ENCODE measurements around the gene VIPAS39. TPM values are rescaled to one million over a fixed set of nuclear protein-coding genes. Genes with fewer than 3 reads are reported as not detected.

VIPAS39 gene
- total RNA-seq, 1 donor from 2014 or later: 28.7 TPM

DNA sequence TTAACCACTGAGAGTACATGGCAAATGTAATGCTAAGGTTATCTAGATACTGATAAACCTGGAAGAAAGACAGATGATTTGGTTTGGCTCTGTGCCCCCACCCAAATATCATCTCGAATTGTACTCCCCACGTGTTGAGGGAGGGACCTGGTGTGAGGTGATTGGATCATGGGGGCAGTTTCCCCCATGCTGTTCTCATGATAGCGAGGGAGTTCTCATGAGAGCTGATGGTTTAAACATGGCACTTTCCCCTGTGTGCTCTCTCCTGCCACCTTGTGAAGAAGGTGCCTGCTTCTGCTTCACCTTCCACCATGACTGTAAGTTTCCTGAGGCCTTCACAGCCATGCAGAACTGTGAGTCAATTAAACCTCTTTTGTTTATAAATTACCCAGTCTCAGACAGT is 48.3 kb downstream of the VIPAS39 start:
- Mint-ChIP-seq H3K4me1 (ENCODE audit: unreplicated experiment) (no peaks in the 10 kb centered on the region), H3K27me3 (ENCODE audit: unreplicated experiment) (no peaks in the 10 kb centered on the region), H3K9me3 (ENCODE audit: unreplicated experiment) (no peaks in the 10 kb centered on the region), H3K36me3 (ENCODE audit: low read depth, unreplicated experiment) (no peaks in the 10 kb centered on the region), H3K4me3 (ENCODE audit: unreplicated experiment) (no peak overlapping the region), H3K27ac (ENCODE audit: unreplicated experiment) (no peak overlapping the region)
- no peak for TF ChIP-seq CTCF (IDR thresholded peaks at IDR 0.05; ENCODE audit: unreplicated experiment)
- DNase-seq (ENCODE audit: low spot score): peak; percentile 7

DNA sequence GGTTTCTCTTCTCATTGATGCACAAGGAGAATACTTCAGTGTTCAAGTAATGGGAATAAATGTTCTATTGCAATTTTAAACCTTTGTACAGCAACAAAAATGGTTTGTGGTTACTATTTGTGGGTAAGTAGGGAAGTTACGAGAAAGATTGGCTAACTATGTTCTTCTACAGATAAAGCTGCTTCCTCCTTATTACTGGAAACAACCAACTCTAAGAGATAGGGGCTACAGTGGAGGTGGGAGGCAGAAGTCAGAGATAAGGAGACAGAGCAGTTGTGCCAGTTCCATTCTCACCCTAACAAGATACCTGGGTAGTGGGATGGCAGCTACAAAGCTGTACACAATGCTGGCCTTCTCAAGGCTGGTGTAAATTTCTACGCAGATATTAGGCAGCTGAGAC is 50.2 kb downstream of the VIPAS39 start:
- TF ChIP-seq CTCF (IDR thresholded peaks at IDR 0.05; ENCODE audit: unreplicated experiment): no peak
- H3K27ac Mint-ChIP-seq (ENCODE audit: unreplicated experiment): no peak overlapping the region
- no peak overlapping the region for H3K4me3 Mint-ChIP-seq (ENCODE audit: unreplicated experiment)
- no peaks in the 10 kb centered on the region for H3K27me3 Mint-ChIP-seq (ENCODE audit: unreplicated experiment)
- no peaks in the 10 kb centered on the region for H3K4me1 Mint-ChIP-seq (ENCODE audit: unreplicated experiment)
- H3K9me3 Mint-ChIP-seq (ENCODE audit: unreplicated experiment): no peaks in the 10 kb centered on the region
- DNase-seq (ENCODE audit: low spot score): no peak
- H3K36me3 Mint-ChIP-seq (ENCODE audit: low read depth, unreplicated experiment): no peaks in the 10 kb centered on the region

- no peak for TF ChIP-seq CTCF (IDR thresholded peaks at IDR 0.05; ENCODE audit: unreplicated experiment)
Measured at GRCh38 chr14:77406718-77407117, 50.7 kb downstream of the VIPAS39 start.

GRCh38 chr14:77406086-77406485 is 51.3 kb downstream of the VIPAS39 start:
- TF ChIP-seq CTCF (IDR thresholded peaks at IDR 0.05; ENCODE audit: unreplicated experiment): no peak
- Mint-ChIP-seq H3K27ac (ENCODE audit: unreplicated experiment) (no peak overlapping the region), H3K4me1 (ENCODE audit: unreplicated experiment) (no peaks in the 10 kb centered on the region), H3K4me3 (ENCODE audit: unreplicated experiment) (no peak overlapping the region), H3K36me3 (ENCODE audit: low read depth, unreplicated experiment) (no peaks in the 10 kb centered on the region), H3K27me3 (ENCODE audit: unreplicated experiment) (no peaks in the 10 kb centered on the region), H3K9me3 (ENCODE audit: unreplicated experiment) (no peaks in the 10 kb centered on the region)
- DNase-seq (ENCODE audit: low spot score): no peak

More at GRCh38 chr14:77406718-77407117, 50.7 kb downstream of the VIPAS39 start:
- H3K4me3 Mint-ChIP-seq (ENCODE audit: unreplicated experiment): no peak overlapping the region
- H3K9me3 Mint-ChIP-seq (ENCODE audit: unreplicated experiment): no peaks in the 10 kb centered on the region
- H3K36me3 Mint-ChIP-seq (ENCODE audit: low read depth, unreplicated experiment): no peaks in the 10 kb centered on the region
- no peaks in the 10 kb centered on the region for H3K27me3 Mint-ChIP-seq (ENCODE audit: unreplicated experiment)
- no peak overlapping the region for H3K27ac Mint-ChIP-seq (ENCODE audit: unreplicated experiment)
- no peaks in the 10 kb centered on the region for H3K4me1 Mint-ChIP-seq (ENCODE audit: unreplicated experiment)
- DNase-seq (ENCODE audit: low spot score): no peak

DNA sequence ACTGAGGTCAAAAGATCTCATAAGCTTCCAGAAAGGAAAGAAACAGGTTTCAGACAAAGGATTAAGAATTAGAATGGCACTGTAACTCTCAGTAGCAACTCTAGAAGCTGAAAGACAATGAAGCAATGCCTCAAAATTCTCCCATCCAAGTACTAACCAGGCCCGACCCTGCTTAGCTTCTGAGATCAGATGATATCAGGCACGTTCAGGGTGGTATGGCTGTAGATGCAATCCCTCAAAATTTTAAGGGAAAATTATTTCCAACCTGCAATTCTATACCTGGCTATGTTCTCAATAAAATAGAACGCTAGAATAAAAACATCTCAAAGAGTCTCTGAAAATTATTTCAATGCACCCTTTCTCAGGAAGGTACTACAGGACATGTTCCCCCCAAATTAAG is 53.6 kb downstream of the VIPAS39 start:
- no peaks in the 10 kb centered on the region for H3K36me3 Mint-ChIP-seq (ENCODE audit: low read depth, unreplicated experiment)
- no peaks in the 10 kb centered on the region for H3K9me3 Mint-ChIP-seq (ENCODE audit: unreplicated experiment)
- H3K27me3 Mint-ChIP-seq (ENCODE audit: unreplicated experiment): no peaks in the 10 kb centered on the region
- TF ChIP-seq CTCF (IDR thresholded peaks at IDR 0.05; ENCODE audit: unreplicated experiment): no peak
- H3K27ac Mint-ChIP-seq (ENCODE audit: unreplicated experiment): no peak overlapping the region
- H3K4me3 Mint-ChIP-seq (ENCODE audit: unreplicated experiment): no peak overlapping the region
- H3K4me1 Mint-ChIP-seq (ENCODE audit: unreplicated experiment): no peaks in the 10 kb centered on the region
- DNase-seq (ENCODE audit: low spot score): no peak

All from endothelial cell (in vitro differentiated cells).